Right atrium auricular region (tissue), 2 donors: ENCODE results near the gene TRIM66. TPM values are rescaled to one million over a fixed set of nuclear protein-coding genes. Genes with fewer than 3 reads are reported as not detected.

Experiments
- DNase-seq: peaks from one replicate; pipeline ENCODE4 v3.0.0-alpha.2; 2019; ENCODE audit warnings: low spot score
- H3K27ac ChIP-seq, 2 donors: fragments of 200-600 bp; sonication (generic); 1 replicate in 1 of 2; 2 replicates in 1 of 2; pipeline ENCODE4 v1.5.1; 2016 to 2019
- H3K27me3 ChIP-seq, 2 donors: fragments of 200-600 bp; sonication (generic); one replicate each; pipeline versions ENCODE4 v1.5.1 to v1.6.0; 2017 to 2019
- H3K36me3 ChIP-seq: fragments of 200-600 bp; sonication (generic); one replicate; pipeline ENCODE4 v1.5.1; 2016
- H3K4me1 ChIP-seq, 2 donors: fragments of 200-600 bp; sonication (generic); one replicate each; pipeline versions ENCODE4 v1.5.1 to v1.6.0; 2017 to 2019
- H3K4me3 ChIP-seq, 2 donors: fragments of 200-600 bp; sonication (generic); 1 replicate in 1 of 2; 2 replicates in 1 of 2; pipeline ENCODE4 v1.5.1; 2017 to 2019; ENCODE audit warnings: mild to moderate bottlenecking in 1 of 2, moderate library complexity in 1 of 2
- H3K9me3 ChIP-seq, 2 donors: fragments of 200-600 bp; sonication (generic); one replicate each; pipeline ENCODE4 v1.5.1; 2019
- total RNA-seq, 2 donors: library from RNA; depleted of rRNA; stranded (reverse); fragments of >200 nt; gene quantifications; one replicate each; pipeline ENCODE4 v1.1.0, GENCODE V29; 2016
- TF ChIP-seq, protein P1 (sequence below), 2 donors: fragments of 200-600 bp; sonication (generic); IDR thresholded peaks; one replicate each; pipeline ENCODE4 v1.5.1; 2019; ENCODE audit warnings: antibody characterized with exemption in 2 of 2

Gene TRIM66
- total RNA-seq, 2 donors from 2014 or later = 0.56 to 3.7 TPM

DNA sequence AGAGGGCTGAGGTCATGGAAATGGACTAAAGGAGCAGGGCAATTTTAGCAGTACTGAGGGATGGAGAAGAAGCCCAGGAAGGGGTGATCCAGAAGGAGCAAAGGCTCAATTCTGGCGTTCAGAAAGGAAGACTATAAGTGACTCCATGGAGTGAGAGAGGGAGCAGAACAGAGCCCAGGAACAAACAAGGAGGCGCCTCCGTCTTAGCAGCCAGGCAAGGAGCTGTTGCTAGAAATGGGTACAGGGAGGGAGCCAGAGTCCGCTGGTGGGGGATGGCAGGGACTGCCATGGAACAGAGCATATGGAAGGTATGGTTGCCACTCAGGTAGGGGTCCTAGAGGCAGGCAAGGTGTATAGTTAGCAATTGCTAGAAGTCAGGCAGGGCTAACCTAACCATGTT is 68.0 kb downstream of the TRIM66 start:
- no peaks in the 10 kb centered on the region for H3K9me3 ChIP-seq
- DNase-seq = no peak
- no peaks in the 10 kb centered on the region for H3K4me1 ChIP-seq
- H3K27ac ChIP-seq = no peak overlapping the region
- TF ChIP-seq, protein P1, sequence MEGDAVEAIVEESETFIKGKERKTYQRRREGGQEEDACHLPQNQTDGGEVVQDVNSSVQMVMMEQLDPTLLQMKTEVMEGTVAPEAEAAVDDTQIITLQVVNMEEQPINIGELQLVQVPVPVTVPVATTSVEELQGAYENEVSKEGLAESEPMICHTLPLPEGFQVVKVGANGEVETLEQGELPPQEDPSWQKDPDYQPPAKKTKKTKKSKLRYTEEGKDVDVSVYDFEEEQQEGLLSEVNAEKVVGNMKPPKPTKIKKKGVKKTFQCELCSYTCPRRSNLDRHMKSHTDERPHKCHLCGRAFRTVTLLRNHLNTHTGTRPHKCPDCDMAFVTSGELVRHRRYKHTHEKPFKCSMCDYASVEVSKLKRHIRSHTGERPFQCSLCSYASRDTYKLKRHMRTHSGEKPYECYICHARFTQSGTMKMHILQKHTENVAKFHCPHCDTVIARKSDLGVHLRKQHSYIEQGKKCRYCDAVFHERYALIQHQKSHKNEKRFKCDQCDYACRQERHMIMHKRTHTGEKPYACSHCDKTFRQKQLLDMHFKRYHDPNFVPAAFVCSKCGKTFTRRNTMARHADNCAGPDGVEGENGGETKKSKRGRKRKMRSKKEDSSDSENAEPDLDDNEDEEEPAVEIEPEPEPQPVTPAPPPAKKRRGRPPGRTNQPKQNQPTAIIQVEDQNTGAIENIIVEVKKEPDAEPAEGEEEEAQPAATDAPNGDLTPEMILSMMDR (IDR thresholded peaks at IDR 0.05) = no peak
- H3K36me3 ChIP-seq = no peaks in the 10 kb centered on the region
- no peak overlapping the region for H3K4me3 ChIP-seq
- H3K27me3 ChIP-seq = no peaks in the 10 kb centered on the region

DNA sequence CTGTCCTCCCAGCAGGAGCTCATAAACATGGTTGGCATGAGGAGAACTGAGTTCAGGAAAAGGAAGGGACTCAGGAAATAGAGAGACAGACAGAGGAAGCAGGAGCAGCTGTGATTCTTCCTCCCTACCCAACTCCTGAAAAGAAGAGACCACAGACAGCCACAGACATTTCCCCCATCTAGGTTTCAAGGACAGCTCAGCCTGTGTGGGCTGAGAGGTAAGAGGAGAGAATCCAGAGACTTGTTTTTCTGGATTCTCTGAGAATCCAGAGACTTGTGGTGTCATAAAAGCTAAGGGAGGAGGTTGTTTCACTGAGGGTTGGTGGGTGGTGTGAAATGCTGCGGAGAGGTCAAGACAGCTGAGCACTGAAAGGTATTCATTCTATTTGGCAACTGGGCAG is 69.4 kb downstream of the TRIM66 start:
- Histone ChIP-seq H3K4me3 (no peak overlapping the region), H3K27me3 (no peaks in the 10 kb centered on the region), H3K27ac (no peak overlapping the region), H3K9me3 (no peaks in the 10 kb centered on the region), H3K4me1 (no peaks in the 10 kb centered on the region), H3K36me3 (no peaks in the 10 kb centered on the region)
- TF ChIP-seq, protein P1 (IDR thresholded peaks at IDR 0.05) = no peak
- DNase-seq = no peak

DNA sequence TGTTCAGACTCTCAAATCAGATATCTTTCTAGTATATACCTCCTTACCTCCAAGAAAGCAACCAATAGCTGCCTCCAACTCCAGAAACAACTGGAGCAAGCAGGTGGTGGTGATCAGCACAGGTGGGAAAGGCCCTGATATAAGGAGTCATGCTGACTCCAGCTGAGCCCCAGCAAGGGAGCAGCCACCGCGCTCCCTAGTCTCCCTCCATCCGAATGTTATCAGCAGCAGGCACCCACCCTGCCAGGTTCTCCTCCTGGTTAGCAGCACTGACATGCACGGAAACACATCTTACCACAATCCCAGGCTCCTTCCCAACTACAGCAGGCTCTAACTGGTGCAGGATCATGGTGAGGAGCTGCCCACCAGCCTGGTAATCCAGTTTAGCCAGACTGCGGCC is 69.9 kb downstream of the TRIM66 start:
- no peak overlapping the region for H3K4me3 ChIP-seq
- DNase-seq = no peak
- TF ChIP-seq, protein P1 (IDR thresholded peaks at IDR 0.05) = no peak
- no peaks in the 10 kb centered on the region for H3K36me3 ChIP-seq
- H3K9me3 ChIP-seq = no peaks in the 10 kb centered on the region
- no peaks in the 10 kb centered on the region for H3K4me1 ChIP-seq
- H3K27ac ChIP-seq = no peak overlapping the region
- no peaks in the 10 kb centered on the region for H3K27me3 ChIP-seq

DNA sequence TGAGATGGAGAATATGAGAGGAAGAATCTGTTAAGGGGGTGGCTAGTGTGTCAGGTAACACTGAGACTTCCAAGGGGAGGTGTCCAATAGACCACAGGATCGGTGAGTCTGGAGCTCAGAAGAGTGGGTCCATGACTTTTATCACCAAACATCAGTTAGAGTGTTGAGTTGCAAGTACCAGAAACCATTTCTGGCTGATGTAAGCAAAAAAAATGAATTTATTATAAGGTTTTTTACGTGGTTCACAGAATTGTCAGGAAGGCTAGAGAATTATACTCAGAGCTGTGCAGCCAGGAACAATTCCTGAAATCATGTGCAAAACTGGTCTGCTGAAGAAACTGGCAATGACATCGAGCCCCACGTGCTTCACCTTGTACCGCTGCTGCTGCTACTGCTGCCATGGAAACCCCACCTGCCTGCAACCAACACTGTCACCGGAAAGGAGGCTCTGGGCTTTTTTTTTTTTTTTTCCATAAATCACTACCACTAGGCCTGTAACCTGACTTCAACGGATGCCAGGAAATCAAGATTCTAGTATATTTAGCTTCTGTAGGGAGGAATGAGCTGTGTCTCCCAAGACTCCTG is 71.8 kb downstream of the TRIM66 start:
- Histone ChIP-seq H3K27me3 (no peaks in the 10 kb centered on the region), H3K4me3 (no peak overlapping the region), H3K4me1 (no peaks in the 10 kb centered on the region), H3K36me3 (no peaks in the 10 kb centered on the region), H3K9me3 (no peaks in the 10 kb centered on the region), H3K27ac (no peak overlapping the region)
- TF ChIP-seq, protein P1 (IDR thresholded peaks at IDR 0.05) = no peak
- no peak for DNase-seq

DNA sequence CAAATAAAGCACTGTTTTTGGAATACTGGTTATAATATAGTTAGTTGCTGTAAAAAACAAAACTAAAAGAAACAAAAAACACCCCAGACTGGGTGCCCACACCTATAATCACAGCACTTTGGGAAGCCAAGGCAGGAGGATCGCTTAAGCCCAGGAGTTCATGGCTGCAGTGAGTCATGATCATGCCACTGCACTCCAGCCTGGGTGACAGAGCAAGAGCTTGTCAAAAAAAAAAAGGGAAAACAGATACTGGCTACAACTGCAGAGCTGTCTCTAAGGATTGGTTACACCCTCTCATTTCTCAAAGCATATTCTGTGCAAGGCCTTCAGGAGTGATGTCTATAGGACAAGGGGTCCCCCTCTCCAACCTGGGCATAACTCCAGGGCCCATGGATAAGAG is 73.8 kb downstream of the TRIM66 start:
- Histone ChIP-seq H3K36me3 (no peaks in the 10 kb centered on the region), H3K27ac (no peak overlapping the region), H3K27me3 (no peaks in the 10 kb centered on the region), H3K4me1 (no peaks in the 10 kb centered on the region), H3K4me3 (no peak overlapping the region), H3K9me3 (no peaks in the 10 kb centered on the region)
- TF ChIP-seq, protein P1 (IDR thresholded peaks at IDR 0.05) = no peak
- peak; percentile 34 for DNase-seq

DNA sequence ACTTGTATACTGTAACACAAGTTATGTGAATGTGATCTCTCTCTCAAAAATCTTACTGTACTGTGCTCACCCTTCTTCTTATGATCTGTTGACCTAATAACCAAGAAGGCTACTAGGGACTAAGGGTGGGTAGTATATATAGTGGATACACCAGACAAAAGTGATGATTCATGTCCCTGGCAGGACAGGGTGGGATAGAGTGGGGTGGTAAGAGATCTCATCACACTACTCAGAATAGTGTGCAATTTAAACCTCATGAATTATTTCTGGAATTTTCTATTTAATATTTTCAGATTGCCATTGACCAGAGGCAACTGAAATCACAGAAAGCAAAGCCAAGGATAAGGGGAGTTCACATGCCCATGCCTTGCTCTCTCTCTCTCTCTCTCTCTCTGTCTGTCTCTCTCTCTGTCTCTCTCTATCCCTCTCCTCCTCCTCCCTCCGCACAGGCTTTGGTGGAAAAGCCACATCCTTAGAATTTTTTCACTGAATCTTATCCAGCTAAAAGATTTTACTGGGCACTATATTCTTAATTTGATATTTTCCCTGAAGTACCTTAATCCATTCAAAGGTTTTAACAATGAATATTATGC is 76.4 kb downstream of the TRIM66 start:
- Histone ChIP-seq H3K27ac (no peak overlapping the region), H3K36me3 (no peaks in the 10 kb centered on the region), H3K4me1 (no peaks in the 10 kb centered on the region), H3K9me3 (no peaks in the 10 kb centered on the region), H3K27me3 (no peaks in the 10 kb centered on the region), H3K4me3 (no peak overlapping the region)
- DNase-seq = no peak
- TF ChIP-seq, protein P1 (IDR thresholded peaks at IDR 0.05) = no peak
